GM18499 (cell line): ENCODE data around the gene PLCD1.

Source experiments
- ATAC-seq: cut with Tn5 transposase; IDR thresholded peaks from one replicate; pipeline ENCODE4 v1.9.1; 2021; ENCODE audit warnings: moderate number of reproducible peaks; ENCODE audit not compliant: insufficient read depth, unreplicated experiment

PLCD1 gene

GRCh38 chr3:38003371-38003816 is 26.0 kb downstream of the PLCD1 start:
- ATAC-seq, result no peak

DNA sequence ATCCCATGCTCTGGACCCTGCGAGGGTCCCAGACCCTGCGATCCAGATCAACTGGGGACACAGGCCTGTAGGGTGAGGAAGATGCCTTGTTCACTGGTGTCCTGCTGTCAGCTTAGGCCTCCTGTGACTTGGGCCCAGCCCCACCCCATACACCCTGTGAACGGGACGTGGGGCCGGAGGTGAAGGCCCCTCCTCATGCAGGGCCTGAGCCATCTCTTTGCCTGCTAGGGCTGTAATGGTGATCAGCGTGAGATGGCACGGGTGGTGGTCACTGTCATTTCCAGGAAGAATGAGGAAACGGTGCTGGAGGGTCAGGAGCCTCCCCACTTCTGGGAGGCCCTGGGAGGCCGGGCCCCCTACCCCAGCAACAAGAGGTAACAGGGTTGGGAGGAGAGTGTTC is 26.5 kb downstream of the PLCD1 start:
- no peak for ATAC-seq

- ATAC-seq, result no peak
Measured at GRCh38 chr3:38002291-38002876, 27.1 kb downstream of the PLCD1 start.

GRCh38 chr3:38001456-38002081 is 27.9 kb downstream of the PLCD1 start:
- no peak for ATAC-seq

DNA sequence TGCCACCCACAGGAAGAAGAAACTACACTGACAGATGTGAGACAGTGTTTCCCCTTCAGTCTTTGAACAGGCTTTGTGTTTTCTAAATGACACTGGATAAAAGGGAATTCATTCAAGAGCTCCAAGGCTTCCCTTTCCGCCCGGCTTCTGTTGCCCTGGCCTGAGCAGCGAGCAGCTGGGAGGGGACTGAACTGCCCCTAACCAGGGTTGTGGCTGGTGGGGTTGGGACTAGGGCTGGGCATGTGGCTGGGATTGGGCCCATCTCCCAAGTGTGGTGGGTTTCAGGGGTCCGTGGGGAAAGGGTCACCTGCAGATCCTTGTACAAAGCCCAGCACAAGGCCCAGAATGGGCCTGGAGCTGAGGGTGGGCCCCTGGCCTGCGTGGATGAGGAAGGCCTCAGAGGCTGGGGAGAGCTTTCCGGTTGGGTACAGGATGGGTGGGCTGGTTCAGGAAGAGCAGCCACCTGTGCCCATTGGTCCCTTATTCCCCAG is 28.4 kb downstream of the PLCD1 start:
- no peak for ATAC-seq

- ATAC-seq, result no peak
Measured at GRCh38 chr3:38000242-38000916, 29.1 kb downstream of the PLCD1 start.

GRCh38 chr3:37999836-38000235 is 29.6 kb downstream of the PLCD1 start:
- no peak for ATAC-seq

GRCh38 chr3:37997791-37998370 is 31.6 kb downstream of the PLCD1 start:
- ATAC-seq, result no peak

DNA sequence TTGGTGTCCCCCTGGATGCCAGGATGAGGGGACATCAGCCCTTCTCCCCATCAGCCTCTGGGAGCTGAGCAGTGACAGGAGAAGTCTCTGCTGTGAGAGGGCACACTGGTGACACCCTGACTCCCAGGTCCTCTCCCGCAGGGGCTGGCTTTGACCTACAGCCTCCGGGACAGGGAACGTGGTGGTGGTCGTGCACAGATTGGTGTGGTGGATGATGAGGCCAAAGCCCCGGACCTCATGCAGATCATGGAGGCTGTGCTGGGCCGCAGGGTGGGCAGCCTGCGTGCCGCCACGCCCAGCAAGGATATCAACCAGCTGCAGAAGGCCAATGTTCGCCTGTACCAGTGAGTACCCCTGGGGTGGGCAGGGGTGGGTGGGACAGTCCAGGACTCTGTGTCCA is 32.1 kb downstream of the PLCD1 start:
- no peak for ATAC-seq

DNA sequence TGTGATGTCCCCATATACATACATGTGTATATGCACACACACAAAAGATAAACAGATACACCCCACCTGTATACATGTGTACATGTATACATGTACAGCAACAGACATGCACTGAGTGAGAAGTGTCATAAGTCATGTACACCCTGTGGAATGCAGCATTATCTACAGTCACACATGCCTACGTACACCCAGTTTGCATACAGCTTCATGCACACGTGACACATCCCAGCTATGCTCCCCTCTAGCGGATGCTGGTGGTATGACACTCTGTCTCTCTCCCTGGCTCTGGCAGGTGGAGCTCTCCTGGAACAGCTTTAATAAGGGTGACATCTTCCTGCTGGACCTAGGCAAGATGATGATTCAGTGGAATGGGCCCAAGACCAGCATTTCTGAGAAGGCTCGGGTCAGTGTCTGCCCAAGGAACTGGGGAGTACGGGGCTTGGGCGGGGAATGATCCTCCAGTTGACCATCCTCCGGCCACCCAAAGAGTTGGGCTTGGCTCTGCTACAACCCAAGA is 32.6 kb downstream of the PLCD1 start:
- peak; percentile 52 for ATAC-seq

GRCh38 chr3:37995652-37996641 is 33.5 kb downstream of the PLCD1 start:
- no peak for ATAC-seq

DNA sequence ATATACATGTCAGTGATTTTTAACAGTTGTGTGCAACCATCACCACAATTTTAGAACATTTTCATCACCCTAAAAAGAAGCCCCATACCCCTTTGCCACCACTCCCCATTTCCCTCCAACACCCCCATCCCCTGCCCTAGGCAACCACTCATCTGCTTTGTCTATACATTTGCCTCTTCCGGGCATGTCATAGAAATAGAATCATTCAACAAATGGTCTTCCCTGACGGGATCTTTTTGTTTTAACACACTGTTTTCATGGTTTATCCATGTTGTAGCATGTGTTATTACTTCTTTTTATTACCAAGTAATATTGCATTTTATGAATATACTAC is 34.8 kb downstream of the PLCD1 start:
- ATAC-seq, result no peak

DNA sequence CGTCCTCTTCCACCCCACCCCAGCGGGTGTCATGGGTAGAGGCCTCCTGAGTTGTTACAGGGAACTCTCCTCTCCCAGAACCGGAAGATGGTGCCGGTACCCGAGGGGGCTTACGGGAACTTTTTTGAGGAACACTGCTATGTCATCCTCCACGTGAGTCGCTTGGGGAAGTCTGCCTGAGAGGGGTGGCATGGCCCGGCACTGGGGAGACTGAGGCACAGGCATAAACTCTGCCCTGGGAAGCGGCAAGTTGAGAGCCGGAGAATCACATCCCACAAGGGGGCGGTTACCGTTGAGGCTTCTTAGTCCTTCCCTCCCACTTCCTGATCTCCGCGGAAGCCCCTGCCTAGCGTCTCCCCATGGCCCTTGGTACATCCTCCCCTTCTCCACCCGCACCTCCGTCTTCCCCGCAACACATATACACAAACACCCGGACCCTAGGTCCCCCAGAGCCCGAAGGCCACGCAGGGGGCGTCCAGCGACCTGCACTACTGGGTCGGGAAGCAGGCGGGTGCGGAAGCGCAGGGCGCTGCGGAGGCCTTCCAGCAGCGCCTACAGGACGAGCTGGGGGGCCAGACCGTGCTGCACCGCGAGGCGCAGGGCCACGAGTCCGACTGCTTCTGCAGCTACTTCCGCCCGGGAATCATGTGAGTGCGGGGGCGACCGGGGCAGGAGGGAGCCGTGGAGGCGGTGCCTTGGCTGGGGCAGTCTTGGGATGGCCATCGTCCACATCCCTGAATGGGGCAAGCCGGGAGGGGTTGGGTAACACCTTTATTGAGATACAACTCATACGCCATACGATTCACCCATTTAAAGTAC is 35.4 kb downstream of the PLCD1 start:
- peak; percentile 33 for ATAC-seq

DNA sequence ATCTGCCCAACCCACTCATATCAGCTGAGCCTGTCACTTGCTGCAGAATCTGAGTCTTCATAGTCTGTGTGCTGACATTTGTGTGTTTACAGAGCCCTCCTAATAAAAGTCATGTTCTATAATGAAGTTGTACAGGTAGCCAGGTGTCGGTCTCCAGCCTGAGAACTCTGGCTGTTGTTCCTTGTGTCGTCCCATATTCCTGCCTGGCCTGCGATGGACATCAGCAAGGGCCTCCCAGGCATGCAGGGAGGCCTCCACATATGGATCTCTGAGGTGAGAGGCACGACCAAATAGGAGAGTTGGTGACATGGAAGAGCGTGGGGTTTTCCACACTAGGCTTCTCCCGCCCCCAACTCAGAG is 36.0 kb downstream of the PLCD1 start:
- ATAC-seq, result no peak

GRCh38 chr3:37993067-37993455 is 36.4 kb downstream of the PLCD1 start:
- ATAC-seq, result no peak

DNA sequence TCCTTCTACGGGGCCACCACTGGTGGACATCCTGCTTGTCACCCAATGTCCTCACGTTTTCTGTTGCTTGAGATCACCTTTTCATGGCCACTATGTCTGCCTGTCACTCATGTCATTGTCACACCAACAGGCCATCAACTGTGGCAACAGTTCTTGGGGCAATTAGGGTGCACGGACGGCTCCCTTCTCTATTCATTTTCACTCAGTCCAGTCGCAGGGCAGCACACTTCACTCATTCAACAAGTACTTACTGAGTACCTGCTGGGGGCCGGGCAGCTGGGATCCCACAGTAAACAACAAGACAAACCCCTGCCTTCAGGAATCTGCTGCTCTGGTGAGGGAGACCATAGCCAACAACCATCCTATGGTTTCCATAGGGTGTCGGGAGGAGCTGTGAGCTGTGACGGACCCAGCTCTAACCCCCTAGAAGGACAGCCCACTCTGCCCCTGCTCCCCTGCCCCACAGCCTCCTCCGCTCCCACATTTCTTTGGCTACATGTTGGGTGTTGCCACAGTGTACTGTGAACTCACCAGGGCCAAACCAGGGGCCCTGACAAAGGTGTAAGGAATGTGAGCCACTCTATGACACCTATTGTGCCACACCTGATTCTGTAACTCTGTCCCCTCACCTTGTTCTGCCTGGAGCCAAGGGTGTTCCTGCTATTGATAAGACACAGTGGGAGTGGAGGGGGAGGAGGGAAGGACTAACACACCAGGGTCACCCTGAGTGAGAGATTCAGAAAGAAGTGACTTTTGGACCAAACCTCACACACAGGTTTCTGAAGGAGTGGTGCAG is 37.0 kb downstream of the PLCD1 start:
- ATAC-seq, result no peak

- no peak for ATAC-seq
Measured at GRCh38 chr3:37991823-37992222, 37.6 kb downstream of the PLCD1 start.

DNA sequence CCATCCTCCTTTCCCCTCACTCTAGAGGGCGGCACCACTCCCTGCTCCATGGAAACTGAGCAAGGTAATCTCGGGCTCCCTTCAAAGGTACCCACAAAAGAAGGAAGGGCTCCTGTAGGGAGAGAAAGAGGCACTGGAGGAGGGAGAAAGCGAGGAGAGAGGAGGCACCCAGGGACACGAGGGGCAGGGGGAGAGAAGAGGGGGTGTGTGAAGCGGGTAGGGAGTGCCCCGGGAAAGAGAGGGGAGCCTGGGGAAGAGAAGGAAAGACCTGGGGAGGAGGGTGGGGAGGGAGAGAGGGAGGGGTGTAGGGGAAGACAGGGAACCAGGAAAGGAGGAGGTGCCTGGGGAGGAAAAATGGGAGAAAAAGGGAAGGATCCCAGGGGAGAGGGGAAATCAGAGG is 38.3 kb downstream of the PLCD1 start:
- no peak for ATAC-seq

DNA sequence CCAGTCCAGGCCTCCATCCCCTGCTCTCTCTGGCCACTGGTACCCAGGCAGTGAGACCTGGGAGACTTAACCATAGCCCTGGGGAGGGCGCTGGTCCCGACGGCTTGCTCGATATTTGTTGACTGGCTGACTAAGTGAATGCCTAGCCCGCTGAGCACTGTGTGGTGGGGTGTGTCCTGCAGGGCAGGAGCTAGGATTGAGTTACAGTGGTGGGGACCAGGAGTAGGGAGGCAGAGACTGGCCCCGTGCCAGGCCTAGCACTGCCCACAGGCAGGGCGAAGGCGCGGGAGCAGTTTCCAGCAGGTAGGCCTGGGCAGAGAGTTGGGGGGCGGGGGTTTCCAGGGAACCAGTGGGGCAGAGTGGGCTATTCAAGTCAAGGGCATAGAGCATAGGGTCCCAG is 38.9 kb downstream of the PLCD1 start, which contains the start of gene VILL:
Gene VILL (plus strand): TSS at position 260 of the 400 bp plus-strand sequence. CDS start 2,887 bp downstream, outside the sequence.
- no peak for ATAC-seq
